ENCODE data around the gene DNAH1.

Gene DNAH1

DNA sequence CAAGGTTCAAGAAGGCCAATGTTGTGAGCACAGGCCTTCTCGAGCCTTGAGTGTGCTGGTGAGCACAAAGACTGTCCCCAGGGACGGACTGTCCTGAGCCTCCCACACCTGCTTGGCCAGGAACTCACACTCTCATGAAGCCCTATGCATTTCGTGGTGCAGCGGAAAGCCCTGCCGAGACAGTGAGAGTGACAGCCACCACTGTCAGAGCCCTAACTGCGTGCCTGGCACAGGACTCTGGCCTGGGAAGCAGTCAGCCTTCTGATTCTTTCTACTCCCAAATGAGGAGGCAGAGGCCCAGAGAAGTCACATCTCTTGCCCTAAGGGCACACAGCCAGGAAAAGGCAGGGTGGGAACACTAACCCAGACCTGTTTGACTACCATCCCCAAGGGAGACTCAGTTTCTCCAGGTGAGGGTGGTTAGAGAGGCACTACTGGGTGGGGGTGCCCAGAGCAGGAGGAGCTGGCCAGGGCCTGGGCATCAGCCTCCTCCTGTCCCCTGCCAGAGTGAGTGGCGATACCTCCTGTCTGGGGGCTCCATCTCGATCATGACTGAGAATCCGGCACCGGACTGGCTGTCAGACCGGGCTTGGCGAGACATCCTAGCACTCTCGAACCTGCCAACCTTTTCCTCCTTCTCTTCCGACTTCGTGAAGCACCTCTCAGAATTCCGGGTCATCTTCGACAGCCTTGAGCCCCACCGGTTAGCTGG is 78.0 kb downstream of the DNAH1 start:
- Mint-ChIP-seq H3K4me3 (no peak overlapping the region), H3K27me3 (no peaks in the 10 kb centered on the region), H3K27ac (no peak overlapping the region), H3K4me1 (no peaks in the 10 kb centered on the region), H3K9me3 (no peaks in the 10 kb centered on the region), H3K36me3 (peaks cover 4% of the 10 kb centered on the region)
- DNase-seq = no peak
- CTCF ChIA-PET = interaction anchor here (1.1 kb wide), 1 partner anchor 8 kb away, joined by 3 read pairs; no protein-coding TSS in a partner anchor

GRCh38 chr3:52394751-52395502 is 78.8 kb downstream of the DNAH1 start:
- H3K27ac Mint-ChIP-seq = no peak overlapping the region
- H3K36me3 Mint-ChIP-seq = peaks cover 4% of the 10 kb centered on the region
- no peak for DNase-seq
- H3K4me3 Mint-ChIP-seq = no peak overlapping the region
- no peaks in the 10 kb centered on the region for H3K4me1 Mint-ChIP-seq
- H3K9me3 Mint-ChIP-seq = no peaks in the 10 kb centered on the region
- CTCF ChIA-PET = interaction anchor here (1.1 kb wide), 1 partner anchor 9 kb away, joined by 3 read pairs; no protein-coding TSS in a partner anchor
- no peaks in the 10 kb centered on the region for H3K27me3 Mint-ChIP-seq

- Mint-ChIP-seq H3K4me3 (no peak overlapping the region), H3K27me3 (no peaks in the 10 kb centered on the region), H3K4me1 (no peaks in the 10 kb centered on the region), H3K9me3 (no peaks in the 10 kb centered on the region), H3K36me3 (peaks cover 4% of the 10 kb centered on the region), H3K27ac (no peak overlapping the region)
- no peak for DNase-seq
- CTCF ChIA-PET = interaction anchor here (0.9 kb wide), 1 partner anchor 10 kb away, joined by 3 read pairs; no protein-coding TSS in a partner anchor
Measured at GRCh38 chr3:52395503-52395865, 79.4 kb downstream of the DNAH1 start.

- CTCF ChIA-PET = interaction anchor here (0.9 kb wide), 1 partner anchor 11 kb away, joined by 3 read pairs; no protein-coding TSS in a partner anchor
Measured at GRCh38 chr3:52396011-52396906, 80.1 kb downstream of the DNAH1 start.

GRCh38 chr3:52396907-52397591 is 80.9 kb downstream of the DNAH1 start:
- H3K27me3 Mint-ChIP-seq = no peaks in the 10 kb centered on the region
- no peaks in the 10 kb centered on the region for H3K9me3 Mint-ChIP-seq
- CTCF ChIA-PET = no interaction called here
- H3K27ac Mint-ChIP-seq = no peak overlapping the region
- H3K4me3 Mint-ChIP-seq = no peak overlapping the region
- DNase-seq = no peak
- H3K36me3 Mint-ChIP-seq = peaks cover 6% of the 10 kb centered on the region
- H3K4me1 Mint-ChIP-seq = no peaks in the 10 kb centered on the region

More at GRCh38 chr3:52396011-52396906, 80.1 kb downstream of the DNAH1 start:
- Mint-ChIP-seq H3K27me3 (no peaks in the 10 kb centered on the region), H3K4me1 (no peaks in the 10 kb centered on the region), H3K9me3 (no peaks in the 10 kb centered on the region), H3K27ac (no peak overlapping the region), H3K36me3 (peaks cover 7% of the 10 kb centered on the region), H3K4me3 (no peak overlapping the region)
- no peak for DNase-seq

- Mint-ChIP-seq H3K36me3 (peaks cover 12% of the 10 kb centered on the region), H3K4me1 (no peaks in the 10 kb centered on the region), H3K9me3 (no peaks in the 10 kb centered on the region), H3K4me3 (no peak overlapping the region), H3K27me3 (no peaks in the 10 kb centered on the region), H3K27ac (no peak overlapping the region)
- CTCF ChIA-PET = interaction anchor here (0.8 to 1.2 kb wide), 4 partner anchors 12 to 50 kb away, joined by 3 to 4 read pairs (median 3); no protein-coding TSS in a partner anchor
- DNase-seq = no peak
Measured at GRCh38 chr3:52397676-52398399, 81.7 kb downstream of the DNAH1 start.

- CTCF ChIA-PET = interaction anchor here (0.8 to 1.2 kb wide), 4 partner anchors 13 to 49 kb away, joined by 3 to 4 read pairs (median 3); no protein-coding TSS in a partner anchor
- Mint-ChIP-seq H3K27ac (no peak overlapping the region), H3K4me1 (no peaks in the 10 kb centered on the region), H3K36me3 (peaks cover 16% of the 10 kb centered on the region), H3K4me3 (no peak overlapping the region), H3K9me3 (no peaks in the 10 kb centered on the region), H3K27me3 (no peaks in the 10 kb centered on the region)
- DNase-seq = no peak
Measured at GRCh38 chr3:52398670-52399081, 82.6 kb downstream of the DNAH1 start.

- Mint-ChIP-seq H3K27ac (no peak overlapping the region), H3K4me3 (no peak overlapping the region), H3K9me3 (no peaks in the 10 kb centered on the region), H3K27me3 (no peaks in the 10 kb centered on the region), H3K36me3 (peaks cover 19% of the 10 kb centered on the region), H3K4me1 (no peaks in the 10 kb centered on the region)
- no peak for DNase-seq
- CTCF ChIA-PET = interaction anchor here (1.0 kb wide), 1 partner anchor 14 kb away, joined by 3 read pairs; no protein-coding TSS in a partner anchor
Measured at GRCh38 chr3:52399131-52399530, 83.0 kb downstream of the DNAH1 start.

- no peaks in the 10 kb centered on the region for H3K27me3 Mint-ChIP-seq
- peaks cover 21% of the 10 kb centered on the region for H3K36me3 Mint-ChIP-seq
- no peaks in the 10 kb centered on the region for H3K9me3 Mint-ChIP-seq
- no peak overlapping the region for H3K4me3 Mint-ChIP-seq
- no peak overlapping the region for H3K27ac Mint-ChIP-seq
- no peak for DNase-seq
- CTCF ChIA-PET = no interaction called here
- no peaks in the 10 kb centered on the region for H3K4me1 Mint-ChIP-seq
Measured at GRCh38 chr3:52399593-52399992, 83.5 kb downstream of the DNAH1 start.

GRCh38 chr3:52400275-52400793 is 84.2 kb downstream of the DNAH1 start:
- no peaks in the 10 kb centered on the region for H3K9me3 Mint-ChIP-seq
- CTCF ChIA-PET = no interaction called here
- no peaks in the 10 kb centered on the region for H3K27me3 Mint-ChIP-seq
- H3K4me1 Mint-ChIP-seq = no peaks in the 10 kb centered on the region
- H3K4me3 Mint-ChIP-seq = no peak overlapping the region
- H3K27ac Mint-ChIP-seq = no peak overlapping the region
- peaks cover 27% of the 10 kb centered on the region for H3K36me3 Mint-ChIP-seq
- DNase-seq = no peak

GRCh38 chr3:52401021-52401420 is 84.9 kb downstream of the DNAH1 start:
- peaks cover 33% of the 10 kb centered on the region for H3K36me3 Mint-ChIP-seq
- CTCF ChIA-PET = no interaction called here
- peaks cover 2% of the 10 kb centered on the region for H3K4me1 Mint-ChIP-seq
- DNase-seq = no peak
- H3K27ac Mint-ChIP-seq = no peak overlapping the region
- no peak overlapping the region for H3K4me3 Mint-ChIP-seq
- H3K9me3 Mint-ChIP-seq = no peaks in the 10 kb centered on the region
- no peaks in the 10 kb centered on the region for H3K27me3 Mint-ChIP-seq

DNA sequence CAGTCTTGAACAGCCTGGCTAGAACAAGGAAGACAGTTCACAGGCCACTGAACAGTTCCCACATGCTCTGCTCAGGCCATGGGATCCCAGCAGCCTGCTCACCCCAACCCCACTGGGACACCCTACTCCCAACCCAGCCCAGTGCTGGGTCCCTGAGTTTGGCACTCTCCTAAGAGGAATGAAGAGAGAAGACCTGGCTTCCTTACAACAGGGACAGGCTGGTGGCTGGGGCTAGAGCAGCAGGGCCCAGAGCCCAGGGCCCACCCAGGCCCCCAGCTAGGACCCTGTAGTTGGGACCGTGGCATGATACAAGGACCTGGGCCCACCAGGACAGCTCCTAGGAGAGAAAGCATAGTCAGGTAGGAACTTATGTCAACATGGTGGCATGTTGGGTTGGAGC is 85.4 kb downstream of the DNAH1 start:
- no peak overlapping the region for H3K27ac Mint-ChIP-seq
- peaks cover 33% of the 10 kb centered on the region for H3K36me3 Mint-ChIP-seq

DNA sequence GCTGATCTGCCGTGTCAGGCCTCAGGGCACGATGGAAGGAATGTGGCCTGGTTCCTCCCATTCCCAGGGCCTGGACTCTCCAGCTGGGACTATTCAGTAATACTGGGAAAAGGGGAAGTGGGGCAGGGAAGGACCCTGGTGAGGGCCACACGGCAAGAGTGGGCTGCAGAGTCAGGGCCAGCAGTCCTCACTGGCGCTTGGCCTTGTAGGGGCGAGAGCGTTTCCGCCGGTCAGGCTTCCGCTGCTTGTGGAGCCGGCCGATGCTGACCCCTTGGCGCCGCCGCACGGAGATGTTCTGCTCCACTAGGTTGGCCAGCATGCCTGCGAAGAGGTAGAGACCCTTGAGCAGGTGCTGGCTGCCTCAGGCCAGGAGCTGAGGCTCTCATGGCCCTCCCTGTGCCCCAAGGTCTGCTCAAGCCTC is 86.0 kb downstream of the DNAH1 start:
- Mint-ChIP-seq H3K4me3 (no peak overlapping the region), H3K4me1 (peaks cover 2% of the 10 kb centered on the region), H3K36me3 (peaks cover 38% of the 10 kb centered on the region), H3K9me3 (no peaks in the 10 kb centered on the region), H3K27ac (no peak overlapping the region), H3K27me3 (no peaks in the 10 kb centered on the region)
- CTCF ChIA-PET = no interaction called here
- no peak for DNase-seq

More for the DNA sequence above, 85.4 kb downstream of the DNAH1 start:
- CTCF ChIA-PET = no interaction called here
- no peak for DNase-seq
- Mint-ChIP-seq H3K4me3 (no peak overlapping the region), H3K4me1 (peaks cover 2% of the 10 kb centered on the region), H3K27me3 (no peaks in the 10 kb centered on the region), H3K9me3 (no peaks in the 10 kb centered on the region)

Measured in activated naive CD4-positive, alpha-beta T cell treated with anti-CD3 and anti-CD28 coated beads, Interleukin-2, amount 10 ng/mL, durations not matched to agents 7 days and 5 days (primary cell).